Heart right ventricle (tissue), 16 donors: ENCODE data around the gene TMIGD3. TPM values are rescaled to one million over a fixed set of nuclear protein-coding genes. Genes with fewer than 3 reads are reported as not detected.

Experiments
- ATAC-seq, 8 donors: fragments of 200-7000 bp; cut with Tn5 transposase; one replicate each; pipeline ENCODE4 v1.9.1; 2020; ENCODE audit warnings: mild to moderate bottlenecking in 8 of 8, moderate library complexity in 8 of 8, moderate number of reproducible peaks in 1 of 8
- DNase-seq, 2 donors: peaks; one replicate each; pipeline ENCODE4 v3.0.0-alpha.2; 2020
- H3K27ac ChIP-seq, 10 donors: fragments of 200-600 bp; sonication (generic) in 2 of 10; one replicate each; pipeline versions ENCODE4 v1.5.0 to v1.8.0; 2020 to 2022; ENCODE audit warnings: mild to moderate bottlenecking in 3 of 10
- H3K27me3 ChIP-seq, 7 donors: fragments of 200-600 bp; one replicate each; pipeline ENCODE4 v1.8.0; 2021 to 2022; ENCODE audit warnings: mild to moderate bottlenecking in 2 of 7
- H3K36me3 ChIP-seq, 9 donors: fragments of 200-600 bp; sonication (generic) in 1 of 9; one replicate each; pipeline versions ENCODE4 v1.5.0 to v1.8.0; 2020 to 2022; ENCODE audit warnings: mild to moderate bottlenecking in 2 of 9
- H3K4me1 ChIP-seq, 9 donors: fragments of 200-600 bp; sonication (generic) in 1 of 9; one replicate each; pipeline versions ENCODE4 v1.5.0 to v1.8.0; 2020 to 2022; ENCODE audit warnings: mild to moderate bottlenecking in 4 of 9
- H3K4me3 ChIP-seq, 10 donors: fragments of 200-600 bp; sonication (generic) in 2 of 10; one replicate each; pipeline versions ENCODE4 v1.5.0 to v1.8.0; 2020 to 2022; ENCODE audit warnings: mild to moderate bottlenecking in 7 of 10, moderate library complexity in 2 of 10
- H3K9me3 ChIP-seq, 11 donors: fragments of 200-600 bp in 10 of 11; sonication (generic) in 2 of 11; one replicate each; pipeline versions ENCODE4 v1.5.0 to v1.8.0; 2013 to 2022; ENCODE audit warnings: mild to moderate bottlenecking in 2 of 11, control low read depth in 1 of 11, moderate library complexity in 1 of 11
- CTCF ChIP-seq, 9 donors: fragments of 200-600 bp; sonication (generic) in 2 of 9; IDR thresholded peaks; one replicate each; pipeline versions ENCODE4 v1.5.0 to v1.8.0; 2021 to 2022; ENCODE audit warnings: antibody characterized with exemption in 9 of 9, mild to moderate bottlenecking in 5 of 9, moderate library complexity in 1 of 9
- WGBS, 2 donors: extraction: QIAGEN DNeasy Blood & Tissue Kit; methylation state at CpG; one replicate each; pipeline ENCODE4 v1.1.7; 2013; ENCODE audit warnings: inconsistent platforms in 1 of 2; 5-methylcytosine and 5-hydroxymethylcytosine counted together
- intact Hi-C, 10 donors: fragments of 100-400 bp; cut with DNase I; formaldehyde crosslinking; loops; one replicate each; pipeline versions ENCODE4 v1.11.1 to v1.14.2; 2022
- polyA plus RNA-seq, 2 donors: library from polyadenylated mRNA; stranded (reverse); fragments of 200-250 nt; gene quantifications; one replicate each; pipeline ENCODE4 v1.2.3, GENCODE V29; 2013
- total RNA-seq, 10 donors: library from RNA; stranded (reverse); fragmentation: NEBNext Ultra II Directional in 3 of 10; extraction: Animal tissue kit (Norgen Biotek cat#: 25700) in 3 of 10; gene quantifications; one replicate each; pipeline versions ENCODE4 v1.2.1 to v1.2.4, GENCODE V29; 2021 to 2023
- donor health status: Arrhythmogenic right ventricular cardiomyopathy.
- donor health status: ischemic (EF 13 %, LVEDD 7.1; RV severe dilation, severe dysfunction).
- donor health status: healthy with polysubstance abuse.
- donor health status: DM: no; HTN: yes; CAD: no.
- donor health status: DM: no; HTN: no; CAD: no.
- donor health status: ischemic (EF 25% LVEDD 6.9; RV normal size, moderate dysfunction).
- donor health status: ischemic (EF 25% LVEDD 5.7; RV mildly dilated, moderate dysfunction).
- donor health status: healthy.
- donor health status: DM: yes; HTN: yes; CAD: no.
- donor health status: Ischemic cardiomyopathy.
- donor health status: ischemic (EF 35%, LVEDD 5.7; RV mildly dilated, moderate dysfunction).
- donor health status: nonischemic (EF 11% LVEDD 7.7; RV severe dilation, severe dysfunction).
- donor health status: DM: yes; HTN: yes; CAD: no.
- donor health status: PGD.
- donor health status: ischemic (EF 29% LVEDD 5.4; RV normal size, mild dysfunction).
- donor health status: nonischemic (EF 23%, LVEDD 6.1; RV moderate dilation, normal function).

Gene TMIGD3
- total and polyA plus RNA-seq, 12 donors = 0.43 to 6.2 (median 1.4) TPM; not detected in 5

GRCh38 chr1:111515291-111516004 is 12.0 kb upstream of the TMIGD3 start:
- no peaks in the 10 kb centered on the region for H3K36me3 ChIP-seq
- ATAC-seq = peak; percentile 78 to 91 (median 87)
- intact Hi-C loops = loop anchor here in 6 of 10 donors (1.0 to 10.0 kb wide), 7 partner anchors 59 to 109 kb away; partner anchors contain the start of gene RAP1A (in 2 of the 6)
- peaks cover 19 to 78% (median 62%) of the 10 kb centered on the region in 9 donors for H3K4me1 ChIP-seq
- DNase-seq = peak; percentile 79 to 87
- H3K9me3 ChIP-seq = no peaks in the 10 kb centered on the region
- no peaks in the 10 kb centered on the region for H3K27me3 ChIP-seq
- peak overlapping the region; percentile 9 to 56 (median 48) for H3K4me3 ChIP-seq
- WGBS, 2 donors = 7% methylated on average over 35 to 40 of the region's 40 CpGs
- TF ChIP-seq CTCF (IDR thresholded peaks at IDR 0.05) = no peak
- H3K27ac ChIP-seq = peak overlapping the region; percentile 82 to 96 (median 90)

- peak overlapping the region in 6 of 10 donors; percentile 4 to 96 (median 17) for H3K27ac ChIP-seq
Measured at GRCh38 chr1:111513410-111514020, 10.1 kb upstream of the TMIGD3 start.

GRCh38 chr1:111512931-111513330 is 9.5 kb upstream of the TMIGD3 start:
- no peak overlapping the region for H3K4me3 ChIP-seq
- WGBS, 2 donors = 93% methylated on average over 3 of the region's 3 CpGs
- no peaks in the 10 kb centered on the region for H3K27me3 ChIP-seq
- intact Hi-C loops = loop anchor here in 5 of 10 donors (1.0 to 10.0 kb wide), 4 partner anchors 62 to 112 kb away; no protein-coding TSS in a partner anchor
- H3K36me3 ChIP-seq = no peaks in the 10 kb centered on the region
- no peaks in the 10 kb centered on the region for H3K9me3 ChIP-seq
- ATAC-seq = no peak
- DNase-seq = no peak
- H3K4me1 ChIP-seq = peaks cover 34 to 97% (median 87%) of the 10 kb centered on the region in 9 donors
- TF ChIP-seq CTCF (IDR thresholded peaks at IDR 0.05) = no peak
- peak overlapping the region in 2 of 10 donors; percentile 24 to 96 for H3K27ac ChIP-seq

More at GRCh38 chr1:111513410-111514020, 10.1 kb upstream of the TMIGD3 start:
- no peak for ATAC-seq
- no peaks in the 10 kb centered on the region for H3K9me3 ChIP-seq
- no peaks in the 10 kb centered on the region for H3K27me3 ChIP-seq
- no peak for TF ChIP-seq CTCF (IDR thresholded peaks at IDR 0.05)
- no peak overlapping the region for H3K4me3 ChIP-seq
- H3K36me3 ChIP-seq = no peaks in the 10 kb centered on the region
- intact Hi-C loops = loop anchor here in 5 of 10 donors (2.0 to 10.0 kb wide), 4 partner anchors 61 to 111 kb away; partner anchors contain the start of gene RAP1A (in 1 of the 5)
- peaks cover 34 to 97% (median 81%) of the 10 kb centered on the region in 9 donors for H3K4me1 ChIP-seq
- DNase-seq = no peak
- 46 to 74% methylated on average over 8 of the region's 8 CpGs for WGBS, 2 donors

GRCh38 chr1:111512132-111512889 is 8.9 kb upstream of the TMIGD3 start:
- intact Hi-C loops = loop anchor here in 5 of 10 donors (1.0 to 10.0 kb wide), 4 partner anchors 62 to 112 kb away; no protein-coding TSS in a partner anchor
- TF ChIP-seq CTCF (IDR thresholded peaks at IDR 0.05) = no peak

More at GRCh38 chr1:111512132-111512889, 8.9 kb upstream of the TMIGD3 start:
- Histone ChIP-seq H3K27ac (peak overlapping the region in 1 of 10 donors; percentile 24), H3K4me1 (peaks cover 38 to 98% (median 89%) of the 10 kb centered on the region in 9 donors), H3K36me3 (no peaks in the 10 kb centered on the region), H3K4me3 (no peak overlapping the region), H3K27me3 (no peaks in the 10 kb centered on the region), H3K9me3 (no peaks in the 10 kb centered on the region)
- WGBS, 2 donors = 67 to 73% methylated on average over 5 of the region's 5 CpGs
- ATAC-seq (no peak), DNase-seq (no peak)
